ENCODE data around the gene HDAC4. TPM values are rescaled to one million over a fixed set of nuclear protein-coding genes. Genes with fewer than 3 reads are reported as not detected.

HDAC4 gene
- total RNA-seq, 6 experiments from 2014 or later: 7.4 to 13.0 (median 9.5) TPM

DNA sequence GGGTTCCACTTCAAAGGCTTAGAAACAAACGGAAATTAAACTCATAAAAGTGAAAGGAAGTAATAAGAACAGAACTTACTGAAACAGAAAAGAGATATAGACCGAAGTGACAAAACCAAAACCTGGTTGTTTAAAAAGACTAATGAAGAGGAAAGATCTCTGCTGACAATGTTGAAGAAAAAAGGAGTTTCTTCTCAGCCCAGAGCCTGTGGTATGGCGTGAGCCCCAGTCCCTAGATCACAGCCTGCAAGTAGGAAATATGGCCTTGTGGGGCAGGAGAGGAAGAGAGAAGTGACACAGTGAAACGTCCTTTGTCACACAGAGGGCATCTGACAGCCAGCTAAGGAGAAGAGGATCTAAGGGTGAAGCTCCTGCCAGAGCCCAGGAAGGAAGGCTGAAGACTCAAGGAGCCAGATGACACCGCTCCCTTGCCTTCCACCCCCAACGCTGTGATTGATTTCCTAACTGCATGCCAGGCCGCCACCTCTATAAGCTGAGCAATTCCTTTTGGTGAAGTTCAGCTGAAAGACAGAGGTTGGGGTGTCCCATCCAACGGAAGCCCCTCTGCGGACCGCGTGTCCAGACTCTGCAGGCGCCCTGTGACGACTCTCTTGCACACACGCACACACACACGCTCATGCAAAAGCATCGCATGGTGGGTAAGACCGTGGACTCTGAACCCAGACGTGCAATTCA lies 141.1 kb downstream of the HDAC4 start:
- no peak overlapping the region for H3K4me3 Mint-ChIP-seq
- H3K4me1 Mint-ChIP-seq (ENCODE audit: low read depth): peaks cover 32% of the 10 kb centered on the region
- TF ChIP-seq, protein P1, sequence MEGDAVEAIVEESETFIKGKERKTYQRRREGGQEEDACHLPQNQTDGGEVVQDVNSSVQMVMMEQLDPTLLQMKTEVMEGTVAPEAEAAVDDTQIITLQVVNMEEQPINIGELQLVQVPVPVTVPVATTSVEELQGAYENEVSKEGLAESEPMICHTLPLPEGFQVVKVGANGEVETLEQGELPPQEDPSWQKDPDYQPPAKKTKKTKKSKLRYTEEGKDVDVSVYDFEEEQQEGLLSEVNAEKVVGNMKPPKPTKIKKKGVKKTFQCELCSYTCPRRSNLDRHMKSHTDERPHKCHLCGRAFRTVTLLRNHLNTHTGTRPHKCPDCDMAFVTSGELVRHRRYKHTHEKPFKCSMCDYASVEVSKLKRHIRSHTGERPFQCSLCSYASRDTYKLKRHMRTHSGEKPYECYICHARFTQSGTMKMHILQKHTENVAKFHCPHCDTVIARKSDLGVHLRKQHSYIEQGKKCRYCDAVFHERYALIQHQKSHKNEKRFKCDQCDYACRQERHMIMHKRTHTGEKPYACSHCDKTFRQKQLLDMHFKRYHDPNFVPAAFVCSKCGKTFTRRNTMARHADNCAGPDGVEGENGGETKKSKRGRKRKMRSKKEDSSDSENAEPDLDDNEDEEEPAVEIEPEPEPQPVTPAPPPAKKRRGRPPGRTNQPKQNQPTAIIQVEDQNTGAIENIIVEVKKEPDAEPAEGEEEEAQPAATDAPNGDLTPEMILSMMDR (IDR thresholded peaks at IDR 0.05): no peak
- H3K27ac Mint-ChIP-seq: no peak overlapping the region
- H3K27me3 Mint-ChIP-seq (ENCODE audit: insufficient read depth): no peaks in the 10 kb centered on the region; the same call in none of the 2 replicates
- H3K9me3 Mint-ChIP-seq: peaks cover 14% of the 10 kb centered on the region
- H3K36me3 Mint-ChIP-seq (ENCODE audit: low read depth): peaks cover 26% of the 10 kb centered on the region
- no peak for DNase-seq

DNA sequence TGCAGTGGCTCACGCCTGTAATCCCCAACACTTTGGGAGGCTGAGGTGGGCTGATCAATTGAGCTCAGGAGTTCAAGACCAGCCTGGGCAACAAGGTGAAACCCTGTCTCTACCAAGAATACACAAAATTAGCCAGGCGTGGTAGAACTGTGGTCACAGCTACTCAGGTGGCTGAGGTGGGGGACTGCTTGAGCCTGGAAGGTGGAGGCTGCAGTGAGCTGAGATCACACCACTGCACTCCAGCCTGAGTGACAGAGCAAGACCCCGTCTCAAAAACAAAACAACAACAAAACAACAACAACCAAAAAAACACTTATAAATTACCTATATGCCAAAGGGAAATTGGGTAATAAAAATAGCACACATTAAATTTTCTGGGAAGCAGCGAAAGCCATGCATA lies 141.6 kb downstream of the HDAC4 start:
- Mint-ChIP-seq H3K27ac (no peak overlapping the region), H3K4me3 (no peak overlapping the region), H3K27me3 (ENCODE audit: insufficient read depth) (no peaks in the 10 kb centered on the region; the same call in none of the 2 replicates), H3K4me1 (ENCODE audit: low read depth) (peaks cover 32% of the 10 kb centered on the region), H3K36me3 (ENCODE audit: low read depth) (peaks cover 26% of the 10 kb centered on the region), H3K9me3 (peaks cover 14% of the 10 kb centered on the region)
- no peak for DNase-seq
- TF ChIP-seq, protein P1 (IDR thresholded peaks at IDR 0.05): no peak

DNA sequence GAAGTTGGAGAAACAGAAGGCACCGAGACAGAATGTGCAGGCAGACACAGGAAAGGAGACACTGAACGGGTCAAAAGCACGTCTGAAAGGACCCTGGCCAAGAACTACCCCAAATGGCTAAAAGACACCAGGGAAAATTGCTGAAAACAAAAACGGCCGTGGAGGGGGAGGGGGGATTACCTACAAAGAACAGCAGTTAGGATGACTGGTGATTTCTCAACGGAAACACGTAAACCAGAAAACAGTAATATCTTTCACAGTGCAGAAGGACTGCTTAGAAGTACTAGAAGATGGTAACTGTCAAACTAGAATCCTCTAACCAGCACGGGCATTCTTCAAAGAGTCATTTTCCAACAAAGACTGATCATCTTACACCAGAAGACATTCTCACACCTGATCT lies 142.6 kb downstream of the HDAC4 start:
- Mint-ChIP-seq H3K4me1 (ENCODE audit: low read depth) (peaks cover 36% of the 10 kb centered on the region), H3K27me3 (ENCODE audit: insufficient read depth) (no peaks in the 10 kb centered on the region; the same call in none of the 2 replicates), H3K4me3 (no peak overlapping the region), H3K27ac (no peak overlapping the region), H3K36me3 (ENCODE audit: low read depth) (peaks cover 26% of the 10 kb centered on the region), H3K9me3 (peaks cover 14% of the 10 kb centered on the region)
- TF ChIP-seq, protein P1 (IDR thresholded peaks at IDR 0.05): no peak
- DNase-seq: no peak

DNA sequence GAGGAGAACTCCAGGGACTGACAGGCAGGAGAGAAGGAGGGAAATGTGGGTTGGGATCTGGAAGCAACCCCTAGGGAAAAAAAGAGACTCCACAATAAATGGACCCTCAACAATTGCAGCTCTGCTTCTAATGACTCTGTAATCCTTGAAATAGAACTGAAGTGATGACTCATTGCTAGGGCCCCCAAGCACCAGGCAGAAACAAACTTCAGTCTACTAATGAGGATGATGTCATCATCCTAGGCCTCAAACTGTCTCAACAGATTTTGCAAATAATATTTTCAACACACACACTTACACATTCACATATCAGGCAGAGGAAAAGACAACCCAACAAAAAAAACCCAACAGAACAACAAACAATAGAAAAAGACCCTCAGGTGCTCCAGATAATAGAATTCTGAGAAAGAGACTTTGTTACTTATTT lies 143.3 kb downstream of the HDAC4 start:
- peak; percentile 91 for DNase-seq
- peaks cover 14% of the 10 kb centered on the region for H3K9me3 Mint-ChIP-seq
- TF ChIP-seq, protein P1 (IDR thresholded peaks at IDR 0.05): no peak
- H3K4me1 Mint-ChIP-seq (ENCODE audit: low read depth): peaks cover 36% of the 10 kb centered on the region
- H3K36me3 Mint-ChIP-seq (ENCODE audit: low read depth): peaks cover 26% of the 10 kb centered on the region
- H3K27ac Mint-ChIP-seq: peak overlapping the region; percentile 91
- H3K4me3 Mint-ChIP-seq: peak overlapping the region; percentile 76
- no peaks in the 10 kb centered on the region; the same call in none of the 2 replicates for H3K27me3 Mint-ChIP-seq (ENCODE audit: insufficient read depth)

DNA sequence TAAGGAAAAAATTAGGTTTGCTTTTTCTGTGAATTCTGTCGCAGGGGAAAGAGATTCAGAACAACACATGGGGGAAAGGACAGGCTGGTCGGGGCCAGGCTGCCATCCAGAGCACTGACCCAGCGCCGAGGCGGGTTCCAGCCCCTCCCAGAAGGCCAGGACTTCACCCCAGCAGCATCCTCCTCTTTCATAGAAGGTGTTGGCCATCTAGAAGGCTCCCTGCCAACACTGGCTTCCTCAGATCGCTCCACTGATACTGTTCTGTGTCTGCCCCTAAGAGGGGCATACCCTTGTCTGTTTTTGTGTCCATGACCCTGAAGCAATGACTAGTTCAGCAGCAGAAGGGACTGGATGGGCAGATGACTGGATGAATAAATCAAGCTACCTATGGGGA lies 144.5 kb downstream of the HDAC4 start:
- Mint-ChIP-seq H3K4me3 (no peak overlapping the region), H3K4me1 (ENCODE audit: low read depth) (peaks cover 36% of the 10 kb centered on the region), H3K9me3 (peaks cover 14% of the 10 kb centered on the region), H3K27ac (0 out of 2 replicates have a peak overlapping the region, but pooled peaks have one; percentile 22), H3K36me3 (ENCODE audit: low read depth) (peaks cover 26% of the 10 kb centered on the region), H3K27me3 (ENCODE audit: insufficient read depth) (no peaks in the 10 kb centered on the region; the same call in none of the 2 replicates)
- DNase-seq: no peak
- TF ChIP-seq, protein P1 (IDR thresholded peaks at IDR 0.05): no peak
